ENCODE measurements around the gene USP47. TPM values are rescaled to one million over a fixed set of nuclear protein-coding genes. Genes with fewer than 3 reads are reported as not detected.

USP47 gene
- total RNA-seq, 3 donors from 2014 or later = 82.9 to 118 (median 100.0) TPM

DNA sequence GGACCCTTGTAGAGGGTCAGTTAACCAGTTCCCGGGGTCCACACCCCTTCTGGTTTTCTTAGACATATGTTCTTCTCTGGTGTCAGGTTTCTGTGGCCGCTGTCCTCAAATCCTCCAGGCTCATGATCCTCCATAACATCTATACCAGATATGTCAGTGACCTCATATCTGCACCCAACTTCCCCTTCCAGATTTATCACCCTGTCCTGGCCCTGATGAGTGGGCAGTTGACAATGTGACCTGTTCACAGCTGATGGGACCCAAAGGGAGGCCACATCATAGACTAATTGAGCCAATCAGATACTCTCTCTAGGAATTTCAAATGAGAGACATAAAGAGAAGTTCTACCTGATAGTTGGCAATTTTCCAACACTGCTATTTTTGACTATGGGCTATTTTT lies 161.6 kb downstream of the USP47 start:
- intact Hi-C loops (cut with DNase I; ENCODE audit: low total_unique reads) = no loop called here
- no peak overlapping the region for H3K27ac ChIP-seq
- no peaks in the 10 kb centered on the region for H3K4me1 ChIP-seq

DNA sequence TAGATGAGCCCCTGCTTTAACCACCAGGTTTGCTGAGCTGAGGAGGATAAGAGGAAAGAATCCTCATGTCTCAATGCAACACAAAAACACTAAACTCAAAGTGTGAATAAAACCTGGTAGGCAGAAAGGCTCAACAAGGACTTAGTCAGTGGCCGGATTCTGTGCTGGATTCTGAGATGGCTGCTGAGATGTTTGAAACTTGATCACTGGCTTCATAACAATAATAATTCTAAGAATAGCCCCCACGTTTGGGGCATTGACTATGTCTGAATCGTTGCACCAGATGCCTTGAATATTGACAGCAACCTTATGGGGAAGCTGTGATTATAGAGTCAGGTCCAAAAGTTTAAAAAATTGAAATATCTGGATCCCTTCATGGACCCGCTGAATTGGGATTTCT lies 162.0 kb downstream of the USP47 start:
- DNase-seq (ENCODE audit: low spot score in 2 of 2) = no peak

More for the DNA sequence above, 161.6 kb downstream of the USP47 start:
- no peak for DNase-seq (ENCODE audit: low spot score in 2 of 2)
- Histone ChIP-seq H3K4me3 (no peak overlapping the region), H3K9me3 (no peaks in the 10 kb centered on the region), H3K27me3 (peaks cover 0 to 16% of the 10 kb centered on the region in 2 donors), H3K36me3 (no peaks in the 10 kb centered on the region)
- TF ChIP-seq POLR2A (IDR thresholded peaks at IDR 0.05) (no peak), POLR2AphosphoS5 (IDR thresholded peaks at IDR 0.05) (no peak)
- TF ChIP-seq, protein P1, sequence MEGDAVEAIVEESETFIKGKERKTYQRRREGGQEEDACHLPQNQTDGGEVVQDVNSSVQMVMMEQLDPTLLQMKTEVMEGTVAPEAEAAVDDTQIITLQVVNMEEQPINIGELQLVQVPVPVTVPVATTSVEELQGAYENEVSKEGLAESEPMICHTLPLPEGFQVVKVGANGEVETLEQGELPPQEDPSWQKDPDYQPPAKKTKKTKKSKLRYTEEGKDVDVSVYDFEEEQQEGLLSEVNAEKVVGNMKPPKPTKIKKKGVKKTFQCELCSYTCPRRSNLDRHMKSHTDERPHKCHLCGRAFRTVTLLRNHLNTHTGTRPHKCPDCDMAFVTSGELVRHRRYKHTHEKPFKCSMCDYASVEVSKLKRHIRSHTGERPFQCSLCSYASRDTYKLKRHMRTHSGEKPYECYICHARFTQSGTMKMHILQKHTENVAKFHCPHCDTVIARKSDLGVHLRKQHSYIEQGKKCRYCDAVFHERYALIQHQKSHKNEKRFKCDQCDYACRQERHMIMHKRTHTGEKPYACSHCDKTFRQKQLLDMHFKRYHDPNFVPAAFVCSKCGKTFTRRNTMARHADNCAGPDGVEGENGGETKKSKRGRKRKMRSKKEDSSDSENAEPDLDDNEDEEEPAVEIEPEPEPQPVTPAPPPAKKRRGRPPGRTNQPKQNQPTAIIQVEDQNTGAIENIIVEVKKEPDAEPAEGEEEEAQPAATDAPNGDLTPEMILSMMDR (IDR thresholded peaks at IDR 0.05) = no peak

DNA sequence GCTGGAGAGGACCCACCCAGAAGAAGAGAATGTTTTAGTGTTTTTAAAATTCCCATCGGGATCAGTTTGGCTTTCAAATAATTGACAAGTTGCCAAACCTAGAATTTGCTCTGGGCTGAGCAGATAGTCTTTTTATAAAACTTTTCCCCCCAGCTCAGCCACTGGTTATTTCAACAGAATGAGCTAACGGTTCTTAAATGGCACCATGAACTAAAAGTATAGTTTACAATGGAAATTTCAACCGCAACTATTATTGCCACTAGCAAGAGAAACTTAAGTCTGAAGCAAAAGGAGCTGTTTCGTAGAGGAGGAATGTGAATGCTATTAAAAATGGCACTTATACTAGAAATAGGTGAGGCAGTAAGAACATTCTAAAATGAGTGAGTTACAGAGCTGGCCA lies 163.3 kb downstream of the USP47 start:
- Histone ChIP-seq H3K27ac (no peak overlapping the region), H3K4me1 (no peaks in the 10 kb centered on the region), H3K4me3 (peak overlapping the region in 1 of 3 donors; percentile 6), H3K27me3 (peaks cover 0 to 21% of the 10 kb centered on the region in 2 donors), H3K36me3 (no peaks in the 10 kb centered on the region), H3K9me3 (no peaks in the 10 kb centered on the region)
- DNase-seq (ENCODE audit: low spot score in 2 of 2) = no peak
- intact Hi-C loops (cut with DNase I; ENCODE audit: low total_unique reads) = no loop called here
- TF ChIP-seq POLR2AphosphoS5 (IDR thresholded peaks at IDR 0.05) (no peak), POLR2A (IDR thresholded peaks at IDR 0.05) (no peak)
- TF ChIP-seq, protein P1 (IDR thresholded peaks at IDR 0.05) = no peak

More for the DNA sequence above, 162.0 kb downstream of the USP47 start:
- H3K9me3 ChIP-seq = no peaks in the 10 kb centered on the region
- no peaks in the 10 kb centered on the region for H3K4me1 ChIP-seq
- no peak overlapping the region for H3K27ac ChIP-seq
- H3K27me3 ChIP-seq = peaks cover 0 to 20% of the 10 kb centered on the region in 2 donors
- no peaks in the 10 kb centered on the region for H3K36me3 ChIP-seq
- TF ChIP-seq POLR2AphosphoS5 (IDR thresholded peaks at IDR 0.05) = no peak
- TF ChIP-seq, protein P1 (IDR thresholded peaks at IDR 0.05) = no peak
- TF ChIP-seq POLR2A (IDR thresholded peaks at IDR 0.05) = no peak
- intact Hi-C loops (cut with DNase I; ENCODE audit: low total_unique reads) = no loop called here
- no peak overlapping the region for H3K4me3 ChIP-seq

DNA sequence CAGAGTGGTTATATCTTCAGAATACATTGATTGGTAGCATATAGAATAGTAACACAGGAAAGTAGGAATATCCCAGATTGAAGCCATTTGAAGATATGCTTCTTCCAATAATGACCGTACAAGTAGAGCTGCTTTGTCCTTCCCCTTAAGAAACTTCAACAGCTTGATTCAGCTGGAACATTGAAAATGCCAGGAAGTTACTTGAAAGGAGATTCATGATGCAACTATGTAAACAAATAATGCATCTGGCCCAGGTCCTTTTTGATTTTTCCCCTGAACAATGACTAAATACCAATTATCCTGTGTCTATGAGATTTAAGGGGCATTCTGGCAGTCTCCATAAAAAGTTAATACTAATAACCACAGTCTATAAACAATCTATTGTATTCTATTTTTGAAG lies 163.7 kb downstream of the USP47 start:
- Histone ChIP-seq H3K27ac (no peak overlapping the region), H3K27me3 (peaks cover 0 to 21% of the 10 kb centered on the region in 2 donors), H3K4me1 (no peaks in the 10 kb centered on the region), H3K36me3 (no peaks in the 10 kb centered on the region), H3K4me3 (peak overlapping the region in 1 of 3 donors; percentile 6), H3K9me3 (no peaks in the 10 kb centered on the region)
- DNase-seq (ENCODE audit: low spot score in 2 of 2) = no peak
- intact Hi-C loops (cut with DNase I; ENCODE audit: low total_unique reads) = no loop called here
- TF ChIP-seq, protein P1 (IDR thresholded peaks at IDR 0.05) = no peak
- TF ChIP-seq POLR2AphosphoS5 (IDR thresholded peaks at IDR 0.05) (no peak), POLR2A (IDR thresholded peaks at IDR 0.05) (no peak)

DNA sequence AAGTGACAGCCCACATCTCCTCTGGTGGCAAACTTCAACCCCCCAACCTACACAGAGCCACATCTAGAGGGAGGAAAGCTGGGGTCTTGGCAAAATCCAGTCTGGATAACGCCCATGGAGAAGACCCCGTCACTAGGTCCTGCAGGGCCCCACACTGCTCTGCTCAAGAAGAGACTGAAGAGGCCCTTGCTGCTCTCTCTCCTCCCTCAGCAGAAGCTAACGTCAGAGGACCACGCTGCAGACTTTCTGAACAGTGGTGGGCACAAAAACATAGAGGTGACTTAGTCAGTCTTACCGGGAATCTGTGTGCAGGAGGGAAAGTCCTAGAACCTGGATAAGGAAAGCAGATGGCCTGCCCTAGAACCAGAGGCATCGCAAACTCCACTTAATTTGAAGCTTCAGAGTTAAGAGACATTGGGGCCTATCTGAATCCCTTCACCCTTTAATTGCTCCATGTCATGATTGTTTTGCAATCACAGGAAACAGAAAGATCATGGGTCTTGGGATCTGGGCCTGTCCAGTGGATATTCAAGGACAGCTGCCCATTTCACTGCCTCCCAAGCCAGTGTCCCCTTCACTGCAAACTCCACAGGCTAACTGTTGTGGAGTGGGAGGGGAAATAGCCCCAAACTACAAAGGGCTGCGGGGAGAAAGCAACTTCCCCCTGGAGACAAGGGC lies 164.9 kb downstream of the USP47 start:
- no peak for DNase-seq (ENCODE audit: low spot score in 2 of 2)
- Histone ChIP-seq H3K36me3 (no peaks in the 10 kb centered on the region), H3K4me3 (peak overlapping the region in 2 of 3 donors; percentile 57 to 80), H3K27ac (peak overlapping the region; percentile 81 to 84), H3K27me3 (peaks cover 0 to 21% of the 10 kb centered on the region in 2 donors), H3K9me3 (no peaks in the 10 kb centered on the region), H3K4me1 (no peaks in the 10 kb centered on the region)
- TF ChIP-seq POLR2AphosphoS5 (IDR thresholded peaks at IDR 0.05) (no peak), POLR2A (IDR thresholded peaks at IDR 0.05) (no peak)
- TF ChIP-seq, protein P1 (IDR thresholded peaks at IDR 0.05) = no peak
- intact Hi-C loops (cut with DNase I; ENCODE audit: low total_unique reads) = no loop called here
